Endothelial cell of umbilical vein (primary cell): ENCODE measurements around the gene CENPI.

Experiments used
- EZH2 ChIP-seq: IDR thresholded peaks from 2 replicates; pipeline ENCODE4 v1.6.1; 2012; ENCODE audit warnings: borderline replicate concordance, low read depth, mild to moderate bottlenecking, moderate library complexity, low read length, inconsistent platforms; ENCODE audit not compliant: severe bottlenecking
- FOS ChIP-seq: IDR thresholded peaks from 2 replicates; pipeline ENCODE4 v1.6.1; 2011; ENCODE audit warnings: mild to moderate bottlenecking, low read length, moderate library complexity, borderline replicate concordance; ENCODE audit not compliant: insufficient read depth
- MYC ChIP-seq: IDR thresholded peaks from one replicate; pipeline ENCODE4 v1.6.1; 2011; ENCODE audit warnings: mild to moderate bottlenecking, low read depth, low read length
- POLR2A ChIP-seq: IDR thresholded peaks from 2 replicates; pipeline ENCODE4 v1.6.1; 2012; ENCODE audit warnings: low read depth, mild to moderate bottlenecking, control low read depth, low read length
- POLR2AphosphoS5 ChIP-seq: IDR thresholded peaks from 2 replicates; pipeline ENCODE4 v1.6.1; 2012; ENCODE audit warnings: low read depth, mild to moderate bottlenecking, control low read depth, low read length, moderate library complexity; ENCODE audit not compliant: insufficient read depth
- TF ChIP-seq, protein P1 (sequence below), 2 donors: IDR thresholded peaks; 1 replicate in 1 of 2; 2 replicates in 1 of 2; pipeline ENCODE4 v1.5.1; 2011; ENCODE audit warnings: low read length in 2 of 2, mild to moderate bottlenecking in 2 of 2, moderate library complexity in 2 of 2, control low read depth in 1 of 2, inconsistent platforms in 1 of 2, low read depth in 1 of 2; ENCODE audit not compliant: insufficient read depth in 1 of 2; ENCODE audit errors: extremely low read depth in 1 of 2
- TF ChIP-seq, protein P2 (sequence below): IDR thresholded peaks from 2 replicates; pipeline ENCODE4 v1.6.1; 2011; ENCODE audit not compliant: insufficient read depth, insufficient read length

DNA sequence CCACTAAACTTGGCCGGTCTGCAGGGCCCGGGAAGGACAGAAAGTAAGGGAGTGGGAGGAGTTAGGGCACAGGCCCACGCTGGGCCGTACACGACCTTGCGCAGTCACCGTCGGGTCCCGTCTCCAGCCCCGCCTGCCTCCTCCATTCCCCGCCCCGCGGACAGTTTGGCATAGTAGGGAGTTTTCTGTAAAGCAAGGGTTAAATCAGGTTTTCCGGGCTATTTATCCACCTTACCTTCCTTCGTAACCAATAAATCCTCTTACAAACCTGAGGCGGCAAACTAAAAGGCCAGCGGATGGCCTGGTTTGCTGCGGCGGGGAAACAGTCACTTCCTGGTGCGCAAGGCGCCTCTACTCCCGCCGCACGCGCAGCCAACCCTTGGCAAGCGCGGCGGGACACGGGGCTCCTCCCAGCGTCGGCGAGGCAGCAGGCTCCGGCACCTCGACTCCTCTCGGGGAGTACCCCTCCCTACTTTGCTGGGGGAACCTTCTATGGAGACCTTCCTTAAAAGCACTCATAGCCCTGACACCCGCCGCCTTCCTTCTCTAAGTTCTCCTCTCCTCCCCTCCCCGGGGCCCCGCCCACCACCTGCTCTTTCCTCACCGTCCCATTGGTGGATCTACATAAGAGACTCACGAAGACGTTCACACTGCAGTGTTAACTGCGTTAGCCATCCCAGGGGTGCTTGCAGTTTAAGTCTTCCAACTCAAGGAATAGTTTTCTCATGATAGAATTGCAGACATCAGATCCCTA is 46.3 kb upstream of the CENPI start, which contains the start of gene TRMT2B:
- TF ChIP-seq POLR2A (peak; percentile 42), POLR2AphosphoS5 (no peak), FOS (no peak), EZH2 (no peak), MYC (no peak)
- TF ChIP-seq, protein P1, sequence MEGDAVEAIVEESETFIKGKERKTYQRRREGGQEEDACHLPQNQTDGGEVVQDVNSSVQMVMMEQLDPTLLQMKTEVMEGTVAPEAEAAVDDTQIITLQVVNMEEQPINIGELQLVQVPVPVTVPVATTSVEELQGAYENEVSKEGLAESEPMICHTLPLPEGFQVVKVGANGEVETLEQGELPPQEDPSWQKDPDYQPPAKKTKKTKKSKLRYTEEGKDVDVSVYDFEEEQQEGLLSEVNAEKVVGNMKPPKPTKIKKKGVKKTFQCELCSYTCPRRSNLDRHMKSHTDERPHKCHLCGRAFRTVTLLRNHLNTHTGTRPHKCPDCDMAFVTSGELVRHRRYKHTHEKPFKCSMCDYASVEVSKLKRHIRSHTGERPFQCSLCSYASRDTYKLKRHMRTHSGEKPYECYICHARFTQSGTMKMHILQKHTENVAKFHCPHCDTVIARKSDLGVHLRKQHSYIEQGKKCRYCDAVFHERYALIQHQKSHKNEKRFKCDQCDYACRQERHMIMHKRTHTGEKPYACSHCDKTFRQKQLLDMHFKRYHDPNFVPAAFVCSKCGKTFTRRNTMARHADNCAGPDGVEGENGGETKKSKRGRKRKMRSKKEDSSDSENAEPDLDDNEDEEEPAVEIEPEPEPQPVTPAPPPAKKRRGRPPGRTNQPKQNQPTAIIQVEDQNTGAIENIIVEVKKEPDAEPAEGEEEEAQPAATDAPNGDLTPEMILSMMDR (IDR thresholded peaks at IDR 0.05; ENCODE audit: extremely low read depth in 1 of 2, insufficient read depth in 1 of 2, low read depth in 1 of 2, low read length in 2 of 2): no peak
- TF ChIP-seq, protein P2, sequence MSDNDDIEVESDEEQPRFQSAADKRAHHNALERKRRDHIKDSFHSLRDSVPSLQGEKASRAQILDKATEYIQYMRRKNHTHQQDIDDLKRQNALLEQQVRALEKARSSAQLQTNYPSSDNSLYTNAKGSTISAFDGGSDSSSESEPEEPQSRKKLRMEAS: no peak
